Right ventricle myocardium inferior (tissue), 1 donor: ENCODE measurements around the gene CTCFL. TPM values are rescaled to one million over a fixed set of nuclear protein-coding genes. Genes with fewer than 3 reads are reported as not detected.
"Not testable (repeated sequence)": the region's sequence is repeated elsewhere in the genome, so short reads cannot be mapped to it uniquely, and the experiment has no call there.

Experiments
- ATAC-seq: fragments of 200-7000 bp; cut with Tn5 transposase; one replicate; pipeline ENCODE4 v1.9.1; 2020; ENCODE audit warnings: mild to moderate bottlenecking, moderate library complexity
- DNase-seq: peaks from one replicate; pipeline ENCODE4 v3.0.0; 2021; ENCODE audit errors: missing footprints
- intact Hi-C: fragments of 100-400 bp; cut with DNase I; formaldehyde crosslinking; loops from one replicate; pipeline ENCODE4 v1.11.0; 2022
- total RNA-seq: library from RNA; stranded (reverse); fragmentation: NEBNext Ultra II Directional; extraction: Animal tissue kit (Norgen Biotek cat#: 25700); gene quantifications from one replicate; pipeline ENCODE4 v1.2.1, GENCODE V29; 2021
- donor health status: DM: no; HTN: yes; CAD: no; lungs with severe emphysema.

Gene CTCFL
- total RNA-seq, 1 donor from 2014 or later, result not detected

GRCh38 chr20:57498425-57499400 is 26.2 kb downstream of the CTCFL start:
- intact Hi-C loops, result no loop called here
- DNase-seq, result no peak
- no peak for ATAC-seq

- ATAC-seq (no peak), DNase-seq (no peak)
- intact Hi-C loops, result no loop called here
Measured at GRCh38 chr20:57496592-57496991, 28.3 kb downstream of the CTCFL start.

- DNase-seq, result no peak
- ATAC-seq, result no peak
- intact Hi-C loops, result loop anchor here (1.0 kb wide), 1 partner anchor 114 kb away; no protein-coding TSS in a partner anchor
Measured at GRCh38 chr20:57495978-57496377, 29.0 kb downstream of the CTCFL start.

- intact Hi-C loops, result loop anchor here (5.0 kb wide), 1 partner anchor 96 kb away; no protein-coding TSS in a partner anchor
- DNase-seq, result no peak
Measured at GRCh38 chr20:57493091-57493615, 31.8 kb downstream of the CTCFL start.

GRCh38 chr20:57491373-57491772 is 33.6 kb downstream of the CTCFL start:
- DNase-seq, result no peak
- no peak for ATAC-seq
- intact Hi-C loops, result loop anchor here (5.0 kb wide), 1 partner anchor 94 kb away; no protein-coding TSS in a partner anchor

More at GRCh38 chr20:57493091-57493615, 31.8 kb downstream of the CTCFL start:
- no peak for ATAC-seq

GRCh38 chr20:57488277-57488676 is 36.7 kb downstream of the CTCFL start:
- intact Hi-C loops, ATAC-seq, DNase-seq: not testable (repeated sequence)

- no peak for ATAC-seq
- DNase-seq, result no peak
- intact Hi-C loops, result no loop called here
Measured at GRCh38 chr20:57485770-57486169, 39.2 kb downstream of the CTCFL start.

- no peak for DNase-seq
- ATAC-seq, result no peak
- intact Hi-C loops, result no loop called here
Measured at GRCh38 chr20:57484772-57485171, 40.2 kb downstream of the CTCFL start.

GRCh38 chr20:57483287-57484050 is 41.5 kb downstream of the CTCFL start:
- ATAC-seq, result no peak
- DNase-seq, result no peak
- intact Hi-C loops, result no loop called here

- DNase-seq (no peak), ATAC-seq (no peak)
- intact Hi-C loops, result no loop called here
Measured at GRCh38 chr20:57482796-57483195, 42.1 kb downstream of the CTCFL start.

GRCh38 chr20:57482148-57482547 is 42.8 kb downstream of the CTCFL start:
- intact Hi-C loops, result no loop called here

GRCh38 chr20:57481281-57481711 is 43.6 kb downstream of the CTCFL start:
- DNase-seq (no peak), ATAC-seq (no peak)
- intact Hi-C loops, result no loop called here

More at GRCh38 chr20:57482148-57482547, 42.8 kb downstream of the CTCFL start:
- DNase-seq (no peak), ATAC-seq (no peak)

- DNase-seq (no peak), ATAC-seq (no peak)
- intact Hi-C loops, result no loop called here
Measured at GRCh38 chr20:57480444-57481160, 44.3 kb downstream of the CTCFL start.

GRCh38 chr20:57479196-57479595 is 45.7 kb downstream of the CTCFL start:
- ATAC-seq (no peak), DNase-seq (no peak)
- intact Hi-C loops, result no loop called here

GRCh38 chr20:57478176-57478575 is 46.8 kb downstream of the CTCFL start:
- intact Hi-C loops, result no loop called here
- ATAC-seq (no peak), DNase-seq (no peak)

GRCh38 chr20:57476641-57477461 is 48.1 kb downstream of the CTCFL start:
- ATAC-seq, result no peak
- intact Hi-C loops, result no loop called here
- DNase-seq, result no peak

GRCh38 chr20:57476084-57476526 is 48.8 kb downstream of the CTCFL start:
- ATAC-seq (no peak), DNase-seq (no peak)
- intact Hi-C loops, result no loop called here
